Loucy (cell line): ENCODE data around the gene BTBD9.

ENCODE experiments used
- EZH2phosphoT487 ChIP-seq: fragments of 200-600 bp; IDR thresholded peaks from 2 replicates; pipeline ENCODE4 v1.6.1; 2018; ENCODE audit warnings: antibody characterized with exemption, mild to moderate bottlenecking, moderate library complexity, borderline replicate concordance
- TF ChIP-seq, protein P1 (sequence below): fragments of 200-600 bp; sonication (generic); conservative IDR thresholded peaks from 2 replicates; pipeline ENCODE4 v1.5.1; 2014; ENCODE audit warnings: mild to moderate bottlenecking, antibody characterized with exemption, low read length

DNA sequence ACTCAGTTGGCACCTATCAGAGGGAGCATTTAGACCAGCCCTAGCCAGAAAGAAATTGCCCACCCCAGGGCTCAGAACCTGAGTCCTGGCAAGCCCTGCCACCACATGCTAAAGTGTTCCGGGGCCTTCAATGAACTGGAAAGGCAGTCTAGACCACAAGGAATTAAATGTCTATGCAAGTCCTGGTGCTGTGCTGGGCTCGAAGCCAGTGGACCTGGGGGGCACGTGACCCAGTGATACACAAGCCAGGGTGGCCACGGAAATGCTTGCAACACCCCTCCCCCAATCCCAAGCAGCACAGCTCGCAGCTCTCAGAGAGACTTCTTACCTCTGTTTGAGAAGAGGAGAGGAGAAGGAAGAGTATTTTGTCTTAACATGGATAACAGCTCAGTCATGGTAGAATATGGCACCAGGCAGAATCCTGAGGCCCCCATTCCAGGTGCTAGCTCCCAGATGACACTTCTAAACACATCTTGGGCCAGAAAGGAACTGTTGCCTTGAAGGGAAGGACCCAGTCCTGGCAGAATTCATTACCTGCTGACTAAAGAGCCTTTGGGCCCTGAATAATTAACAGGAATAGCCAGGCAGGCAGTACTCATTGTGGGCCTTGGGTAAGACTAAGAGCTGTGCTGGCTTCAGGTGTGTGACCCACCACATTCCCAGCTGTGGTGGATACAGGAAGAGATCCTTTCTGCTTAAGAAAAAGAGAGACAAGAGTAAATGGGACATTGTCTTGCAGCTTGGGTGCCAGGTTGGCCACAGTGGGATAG, 111.3 kb downstream of the BTBD9 start:
- TF ChIP-seq, protein P1, sequence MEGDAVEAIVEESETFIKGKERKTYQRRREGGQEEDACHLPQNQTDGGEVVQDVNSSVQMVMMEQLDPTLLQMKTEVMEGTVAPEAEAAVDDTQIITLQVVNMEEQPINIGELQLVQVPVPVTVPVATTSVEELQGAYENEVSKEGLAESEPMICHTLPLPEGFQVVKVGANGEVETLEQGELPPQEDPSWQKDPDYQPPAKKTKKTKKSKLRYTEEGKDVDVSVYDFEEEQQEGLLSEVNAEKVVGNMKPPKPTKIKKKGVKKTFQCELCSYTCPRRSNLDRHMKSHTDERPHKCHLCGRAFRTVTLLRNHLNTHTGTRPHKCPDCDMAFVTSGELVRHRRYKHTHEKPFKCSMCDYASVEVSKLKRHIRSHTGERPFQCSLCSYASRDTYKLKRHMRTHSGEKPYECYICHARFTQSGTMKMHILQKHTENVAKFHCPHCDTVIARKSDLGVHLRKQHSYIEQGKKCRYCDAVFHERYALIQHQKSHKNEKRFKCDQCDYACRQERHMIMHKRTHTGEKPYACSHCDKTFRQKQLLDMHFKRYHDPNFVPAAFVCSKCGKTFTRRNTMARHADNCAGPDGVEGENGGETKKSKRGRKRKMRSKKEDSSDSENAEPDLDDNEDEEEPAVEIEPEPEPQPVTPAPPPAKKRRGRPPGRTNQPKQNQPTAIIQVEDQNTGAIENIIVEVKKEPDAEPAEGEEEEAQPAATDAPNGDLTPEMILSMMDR = no peak
- TF ChIP-seq EZH2phosphoT487 = no peak
